GM13976 (cell line): ENCODE results near the gene SSMEM1.
"Not testable (repeated sequence)": the region's sequence is repeated elsewhere in the genome, so short reads cannot be mapped to it uniquely, and the experiment has no call there.

ENCODE experiments used
- DNase-seq: peaks from one replicate; pipeline ENCODE4 v3.0.0; 2012; ENCODE audit warnings: low spot score
- in situ Hi-C: fragments of 300-500 bp; cut with MboI; formaldehyde crosslinking; loops from one replicate; pipeline ENCODE4 v1.12.0; 2022; ENCODE audit warnings: low sequenced_read_pairs, mixed read lengths, inconsistent platforms; ENCODE audit not compliant: unreplicated experiment
- TF ChIP-seq, protein P1 (sequence below): IDR thresholded peaks from 2 replicates; pipeline ENCODE4 v1.5.1; 2012; ENCODE audit warnings: borderline replicate concordance, mild to moderate bottlenecking; ENCODE audit not compliant: insufficient read depth; ENCODE audit errors: extremely low read depth, missing control alignments, control extremely low read depth

Gene SSMEM1

DNA sequence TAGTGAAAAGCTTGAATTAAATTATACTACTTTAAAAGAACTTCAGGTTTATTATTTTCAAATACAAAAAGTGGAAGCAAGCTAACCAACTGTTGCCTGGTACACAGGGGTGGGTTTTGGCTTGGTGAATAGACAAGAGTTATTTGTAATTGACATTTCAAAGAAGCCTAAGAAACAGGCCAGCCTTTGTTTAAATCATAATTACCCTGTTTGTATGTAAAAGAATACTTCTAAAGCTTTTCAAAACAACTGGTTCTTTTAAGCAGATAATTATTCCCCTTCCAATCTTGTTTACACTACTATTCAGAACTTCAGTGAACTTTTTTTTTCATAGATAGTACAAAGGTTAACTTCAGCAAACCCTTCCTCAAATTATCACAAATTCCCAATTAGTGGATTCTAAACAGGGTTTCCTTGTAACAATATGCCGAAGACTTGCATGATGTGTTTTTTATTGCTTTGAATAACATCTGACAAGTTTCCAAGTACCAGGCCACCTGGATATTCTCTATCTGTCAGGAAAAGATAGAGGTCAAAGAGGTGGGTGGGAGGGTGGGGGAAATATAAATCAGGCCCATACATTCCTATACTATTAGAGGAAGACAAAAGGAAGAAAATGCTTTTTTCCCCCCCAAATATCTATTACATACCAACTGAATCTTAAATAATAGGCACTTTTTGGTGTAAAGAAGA is 20.4 kb downstream of the SSMEM1 start:
- in situ Hi-C loops = no loop called here
- DNase-seq = no peak
- TF ChIP-seq, protein P1, sequence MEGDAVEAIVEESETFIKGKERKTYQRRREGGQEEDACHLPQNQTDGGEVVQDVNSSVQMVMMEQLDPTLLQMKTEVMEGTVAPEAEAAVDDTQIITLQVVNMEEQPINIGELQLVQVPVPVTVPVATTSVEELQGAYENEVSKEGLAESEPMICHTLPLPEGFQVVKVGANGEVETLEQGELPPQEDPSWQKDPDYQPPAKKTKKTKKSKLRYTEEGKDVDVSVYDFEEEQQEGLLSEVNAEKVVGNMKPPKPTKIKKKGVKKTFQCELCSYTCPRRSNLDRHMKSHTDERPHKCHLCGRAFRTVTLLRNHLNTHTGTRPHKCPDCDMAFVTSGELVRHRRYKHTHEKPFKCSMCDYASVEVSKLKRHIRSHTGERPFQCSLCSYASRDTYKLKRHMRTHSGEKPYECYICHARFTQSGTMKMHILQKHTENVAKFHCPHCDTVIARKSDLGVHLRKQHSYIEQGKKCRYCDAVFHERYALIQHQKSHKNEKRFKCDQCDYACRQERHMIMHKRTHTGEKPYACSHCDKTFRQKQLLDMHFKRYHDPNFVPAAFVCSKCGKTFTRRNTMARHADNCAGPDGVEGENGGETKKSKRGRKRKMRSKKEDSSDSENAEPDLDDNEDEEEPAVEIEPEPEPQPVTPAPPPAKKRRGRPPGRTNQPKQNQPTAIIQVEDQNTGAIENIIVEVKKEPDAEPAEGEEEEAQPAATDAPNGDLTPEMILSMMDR = no peak

DNA sequence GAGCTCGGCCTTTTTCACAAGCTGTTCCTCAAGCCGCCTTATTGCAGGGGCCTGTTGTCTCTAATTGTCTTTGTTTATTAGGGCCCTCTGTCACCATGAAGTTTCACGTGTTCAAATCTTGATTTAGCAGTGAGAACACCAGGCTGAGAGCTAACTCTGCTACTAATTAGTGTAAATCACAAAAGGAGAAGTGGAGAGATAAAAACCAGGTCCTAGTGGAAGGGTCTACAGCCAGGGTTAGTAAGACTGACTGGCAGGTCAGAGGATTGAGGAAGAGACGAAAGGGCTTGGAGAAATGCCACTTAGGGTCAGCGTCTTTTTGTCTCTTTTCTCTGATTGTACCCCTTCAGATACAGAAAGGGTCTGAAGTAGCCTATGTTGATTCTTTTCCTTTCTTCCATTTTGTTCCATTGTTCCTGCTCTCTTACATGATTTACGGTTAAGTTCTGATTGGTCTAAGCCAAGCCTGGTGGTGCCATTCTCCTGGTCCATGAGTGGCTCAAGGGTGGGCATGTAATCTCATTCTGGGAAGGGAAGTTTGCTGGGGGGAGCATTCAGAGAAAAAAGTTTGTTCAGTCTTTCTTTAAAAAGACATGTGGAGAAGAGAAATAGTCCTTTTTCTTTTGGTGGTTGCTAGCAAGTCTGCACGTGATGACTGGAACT is 21.3 kb downstream of the SSMEM1 start:
- TF ChIP-seq, protein P1 = no peak
- DNase-seq = no peak
- in situ Hi-C loops = no loop called here

DNA sequence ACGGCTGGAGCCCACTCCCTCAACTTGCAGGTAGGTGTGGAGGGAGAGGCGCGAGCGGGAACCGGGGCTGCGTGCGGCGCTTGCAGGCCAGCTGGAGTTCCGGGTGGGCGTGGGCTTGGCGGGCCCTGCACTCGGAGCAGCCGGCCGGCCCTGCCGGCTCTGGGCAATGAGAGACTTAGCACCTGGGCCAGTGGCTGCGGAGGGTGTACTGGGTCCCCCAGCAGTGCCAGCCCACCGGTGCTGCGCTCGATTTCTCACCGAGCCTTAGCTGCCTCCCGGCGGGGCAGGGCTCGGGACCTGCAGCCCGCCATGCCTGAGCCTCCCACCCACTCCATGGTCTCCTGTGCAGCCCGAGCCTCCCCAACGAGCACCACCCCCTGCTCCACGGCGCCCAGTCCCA is 22.3 kb downstream of the SSMEM1 start:
- in situ Hi-C loops, DNase-seq: not testable (repeated sequence)

DNA sequence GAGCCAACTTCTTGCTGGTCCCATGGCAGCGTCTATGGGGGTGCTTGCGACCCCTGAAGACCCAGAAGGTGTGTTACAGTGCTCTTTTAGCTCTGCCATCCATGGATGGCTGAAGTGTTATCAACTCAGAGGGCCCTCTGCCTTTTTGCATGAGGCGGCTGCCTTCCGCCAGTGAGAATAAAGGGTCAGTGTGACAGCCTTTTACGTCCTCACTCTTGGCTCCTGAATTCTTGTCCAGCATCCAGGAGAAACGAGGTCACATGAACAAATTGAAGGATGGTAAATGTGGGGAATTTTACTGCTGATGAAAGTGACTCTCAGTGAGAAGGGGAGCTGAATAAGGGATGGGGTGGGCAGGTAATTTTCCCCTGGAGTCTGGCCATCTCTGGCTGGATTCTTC is 24.1 kb downstream of the SSMEM1 start:
- no peak for DNase-seq
- TF ChIP-seq, protein P1 = no peak
- in situ Hi-C loops = no loop called here

DNA sequence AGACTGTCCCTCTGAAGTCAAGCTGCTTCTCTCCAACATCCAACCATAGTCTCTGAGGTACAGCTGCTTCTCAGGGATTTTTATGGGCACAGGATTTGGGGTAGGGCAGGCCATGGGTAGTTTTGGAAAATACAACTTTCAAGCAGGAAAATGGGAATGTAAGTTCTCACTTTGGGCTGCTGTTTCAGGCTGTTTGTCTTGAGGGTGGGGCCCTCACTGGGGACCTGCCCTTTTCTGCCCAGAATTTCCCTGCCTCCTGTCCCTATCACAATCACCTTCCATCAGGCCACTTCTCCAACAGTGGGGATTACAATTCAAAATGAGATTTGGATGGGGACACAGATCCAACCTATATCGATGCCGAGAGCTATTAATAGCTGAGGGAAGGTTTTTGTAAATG is 24.5 kb downstream of the SSMEM1 start:
- in situ Hi-C loops = no loop called here

DNA sequence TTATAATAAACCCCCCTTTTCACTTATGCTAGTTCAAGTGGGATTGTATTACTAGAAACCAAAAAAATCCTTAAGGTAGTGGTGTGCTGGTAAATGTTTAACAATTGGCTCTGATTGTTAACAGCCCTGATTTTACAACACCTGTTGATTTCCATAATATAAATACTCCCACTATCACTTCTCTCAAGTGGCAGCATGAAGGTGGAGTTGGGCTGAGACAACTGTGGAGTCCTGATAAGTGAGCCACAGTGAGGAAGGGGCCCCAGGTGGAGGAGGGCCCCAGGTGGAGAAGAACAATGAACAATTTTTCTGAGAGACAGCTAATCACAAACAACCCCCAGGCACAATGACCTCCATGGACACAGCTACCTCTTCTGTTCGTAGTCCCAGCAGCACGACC is 26.4 kb downstream of the SSMEM1 start:
- DNase-seq = no peak
- in situ Hi-C loops = no loop called here
- TF ChIP-seq, protein P1 = no peak

More for the DNA sequence above, 24.5 kb downstream of the SSMEM1 start:
- DNase-seq = no peak
- TF ChIP-seq, protein P1 = no peak

DNA sequence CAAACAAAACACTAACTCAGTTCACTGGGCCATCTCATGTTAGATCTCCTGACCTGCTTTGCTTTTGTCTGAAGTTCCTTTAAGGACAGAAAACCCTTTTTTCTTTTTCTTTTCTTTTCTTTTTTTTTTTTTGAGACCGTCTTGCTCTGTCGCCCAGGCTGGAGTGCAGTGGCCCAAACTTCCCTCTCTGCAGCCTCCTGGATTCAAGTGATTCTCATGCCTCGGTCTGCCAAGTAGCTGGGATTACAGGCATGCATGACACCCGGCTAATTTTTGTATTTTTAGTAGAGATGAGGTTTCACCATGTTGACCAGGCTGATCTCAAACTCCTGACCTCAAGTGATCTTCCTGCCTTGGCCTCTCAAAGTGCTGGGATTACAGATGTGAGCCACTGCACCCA is 28.7 kb downstream of the SSMEM1 start:
- in situ Hi-C loops, DNase-seq: not testable (repeated sequence)

DNA sequence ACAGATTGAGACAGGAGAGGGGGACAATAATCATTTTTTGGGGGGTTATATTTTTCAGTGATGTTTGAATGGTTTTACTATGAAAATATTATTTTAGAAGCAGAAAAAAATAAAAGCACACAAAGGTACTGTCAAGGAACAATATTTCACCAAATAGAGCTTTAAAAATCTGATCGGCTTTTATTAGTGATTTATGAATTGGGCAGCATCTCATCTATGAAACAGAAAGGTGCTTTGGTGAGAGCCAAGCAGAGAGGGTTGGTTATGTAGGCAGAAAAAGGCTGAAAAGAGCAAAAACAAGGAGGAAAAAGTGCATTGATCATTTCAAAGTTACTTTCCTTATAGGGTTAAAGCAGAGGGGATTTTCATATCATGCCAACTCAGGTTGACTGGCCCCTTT is 32.6 kb downstream of the SSMEM1 start:
- in situ Hi-C loops = no loop called here
- TF ChIP-seq, protein P1 = no peak
- DNase-seq = no peak
